WTC11 (cell line): ENCODE data around the gene DPP7. TPM values are rescaled to one million over a fixed set of nuclear protein-coding genes. Genes with fewer than 3 reads are reported as not detected.

Experiments used
- ATAC-seq: fragments of 200-7000 bp; cut with Tn5 transposase; 2 replicates; pipeline ENCODE4 v1.10.0; 2021; ENCODE audit warnings: mild to moderate bottlenecking, moderate library complexity
- CTCF ChIA-PET: fragments of 300-600 bp; sonication (Branson Sonifier 250); formaldehyde crosslinking; loops from one replicate; lab custom pipeline; 2021; ENCODE audit warnings: antibody characterized with exemption; lab: Charles Lee
- POLR2A ChIA-PET: fragments of 350-600 bp; sonication (Branson Sonifier 250); formaldehyde crosslinking; loops from one replicate; lab custom pipeline; 2021; ENCODE audit warnings: antibody characterized with exemption; lab: Charles Lee
- DNase-seq: peaks from one replicate; pipeline ENCODE4 v3.0.0; 2021; ENCODE audit warnings: low spot score
- H3K27ac Mint-ChIP-seq: 2 replicates; pipeline ENCODE4 v1.8.0; 2021; ENCODE audit warnings: mixed read lengths
- H3K27me3 Mint-ChIP-seq: 2 replicates; pipeline ENCODE4 v1.8.0; 2021; ENCODE audit warnings: low read depth, mild to moderate bottlenecking, moderate library complexity, mixed read lengths
- H3K36me3 Mint-ChIP-seq: 2 replicates; pipeline ENCODE4 v1.8.0; 2021; ENCODE audit warnings: mixed read lengths
- H3K4me1 Mint-ChIP-seq: 2 replicates; pipeline ENCODE4 v1.8.0; 2022; ENCODE audit warnings: mixed read lengths
- H3K4me3 Mint-ChIP-seq: 2 replicates; pipeline ENCODE4 v1.8.0; 2021; ENCODE audit warnings: mild to moderate bottlenecking, moderate library complexity, mixed read lengths
- H3K9me3 Mint-ChIP-seq: 2 replicates; pipeline ENCODE4 v1.8.0; 2021; ENCODE audit warnings: mixed read lengths
- EMX1 ChIP-seq: fragments of 250-450 bp; sonication (Bioruptor Pico); IDR thresholded peaks from 2 replicates; pipeline ENCODE4 v1.8.0; 2021; ENCODE audit warnings: mild to moderate bottlenecking
- FOXP1 ChIP-seq: sonication (generic); formaldehyde crosslinking; IDR thresholded peaks from 2 replicates; pipeline ENCODE4 v1.8.0; 2022; ENCODE audit warnings: missing genetic modification reagents, mild to moderate bottlenecking, moderate library complexity, borderline replicate concordance
- GRHL2 ChIP-seq: fragments of 250-450 bp; sonication (Bioruptor Pico); IDR thresholded peaks from 2 replicates; pipeline ENCODE4 v1.8.0; 2022; ENCODE audit warnings: mild to moderate bottlenecking, moderate library complexity; ENCODE audit not compliant: insufficient replicate concordance, severe bottlenecking
- NR1H2 ChIP-seq: sonication (generic); formaldehyde crosslinking; IDR thresholded peaks from 2 replicates; pipeline ENCODE4 v1.9.0; 2021; ENCODE audit warnings: mild to moderate bottlenecking, moderate library complexity, missing genetic modification reagents
- NR3C1 ChIP-seq: sonication (generic); formaldehyde crosslinking; conservative IDR thresholded peaks from 2 replicates; pipeline ENCODE4 v1.8.1; 2023; ENCODE audit warnings: low read depth, mild to moderate bottlenecking, missing genetic modification reagents
- OVOL2 ChIP-seq: fragments of 250-450 bp; sonication (Bioruptor Pico); IDR thresholded peaks from 2 replicates; pipeline ENCODE4 v1.9.0; 2021; ENCODE audit warnings: mild to moderate bottlenecking, borderline replicate concordance
- PRRX2 ChIP-seq: fragments of 250-450 bp; sonication (Bioruptor Pico); IDR thresholded peaks from 2 replicates; pipeline ENCODE4 v1.8.0; 2021; ENCODE audit warnings: mild to moderate bottlenecking
- TCF7 ChIP-seq: sonication (generic); formaldehyde crosslinking; IDR thresholded peaks from 2 replicates; pipeline ENCODE4 v1.8.0; 2022; ENCODE audit warnings: mild to moderate bottlenecking, low read depth, missing genetic modification reagents, moderate library complexity
- TP53 ChIP-seq: sonication (generic); formaldehyde crosslinking; IDR thresholded peaks from 2 replicates; pipeline ENCODE4 v1.8.1; 2023; ENCODE audit warnings: mild to moderate bottlenecking, missing genetic modification reagents
- ZNF121 ChIP-seq: sonication (generic); formaldehyde crosslinking; IDR thresholded peaks from 2 replicates; pipeline ENCODE4 v1.8.0; 2023; ENCODE audit warnings: missing genetic modification reagents
- ZNF232 ChIP-seq: sonication (generic); formaldehyde crosslinking; IDR thresholded peaks from 2 replicates; pipeline ENCODE4 v1.8.0; 2022; ENCODE audit warnings: mild to moderate bottlenecking, missing genetic modification reagents
- ZNF263 ChIP-seq: sonication (generic); formaldehyde crosslinking; IDR thresholded peaks from 2 replicates; pipeline ENCODE4 v1.8.1; 2022; ENCODE audit warnings: low read depth, mild to moderate bottlenecking, moderate library complexity, missing genetic modification reagents
- ZNF317 ChIP-seq: sonication (generic); formaldehyde crosslinking; IDR thresholded peaks from 2 replicates; pipeline ENCODE4 v1.8.1; 2023; ENCODE audit warnings: low read depth, mild to moderate bottlenecking, moderate library complexity, missing genetic modification reagents, borderline replicate concordance
- ZNF396 ChIP-seq: fragments of 250-450 bp; sonication (Bioruptor Pico); IDR thresholded peaks from 2 replicates; pipeline ENCODE4 v1.8.0; 2021; ENCODE audit warnings: mild to moderate bottlenecking, moderate library complexity, borderline replicate concordance
- total RNA-seq: library from RNA; stranded (reverse); gene quantifications from 3 replicates; pipeline ENCODE4 v1.2.3, GENCODE V29; 2021
- TF ChIP-seq, protein P1 (sequence below): sonication (generic); formaldehyde crosslinking; IDR thresholded peaks from 2 replicates; pipeline ENCODE4 v1.8.1; 2022; ENCODE audit warnings: low read depth, mild to moderate bottlenecking, moderate library complexity, missing genetic modification reagents, borderline replicate concordance
- TF ChIP-seq, protein P2 (sequence below): sonication (generic); formaldehyde crosslinking; IDR thresholded peaks from 2 replicates; pipeline ENCODE4 v1.8.0; 2022; ENCODE audit warnings: mild to moderate bottlenecking, missing genetic modification reagents
- TF ChIP-seq, protein P3 (sequence below): sonication (generic); formaldehyde crosslinking; IDR thresholded peaks from 2 replicates; pipeline ENCODE4 v1.8.1; 2023; ENCODE audit warnings: mild to moderate bottlenecking, missing genetic modification reagents
- TF ChIP-seq, protein P4 (sequence below): sonication (generic); formaldehyde crosslinking; IDR thresholded peaks from 2 replicates; pipeline ENCODE4 v1.8.0; 2023; ENCODE audit warnings: missing genetic modification reagents, mild to moderate bottlenecking, borderline replicate concordance
- TF ChIP-seq, protein P5 (sequence below): sonication (generic); formaldehyde crosslinking; IDR thresholded peaks from 2 replicates; pipeline ENCODE4 v1.8.0; 2022; ENCODE audit warnings: mild to moderate bottlenecking, missing genetic modification reagents
- TF ChIP-seq, protein P6 (sequence below): sonication (generic); formaldehyde crosslinking; IDR thresholded peaks from 2 replicates; pipeline ENCODE4 v1.8.0; 2022; ENCODE audit warnings: mild to moderate bottlenecking, missing genetic modification reagents

DPP7 gene
- total RNA-seq, 1 experiment from 2014 or later = 38.9 TPM

DNA sequence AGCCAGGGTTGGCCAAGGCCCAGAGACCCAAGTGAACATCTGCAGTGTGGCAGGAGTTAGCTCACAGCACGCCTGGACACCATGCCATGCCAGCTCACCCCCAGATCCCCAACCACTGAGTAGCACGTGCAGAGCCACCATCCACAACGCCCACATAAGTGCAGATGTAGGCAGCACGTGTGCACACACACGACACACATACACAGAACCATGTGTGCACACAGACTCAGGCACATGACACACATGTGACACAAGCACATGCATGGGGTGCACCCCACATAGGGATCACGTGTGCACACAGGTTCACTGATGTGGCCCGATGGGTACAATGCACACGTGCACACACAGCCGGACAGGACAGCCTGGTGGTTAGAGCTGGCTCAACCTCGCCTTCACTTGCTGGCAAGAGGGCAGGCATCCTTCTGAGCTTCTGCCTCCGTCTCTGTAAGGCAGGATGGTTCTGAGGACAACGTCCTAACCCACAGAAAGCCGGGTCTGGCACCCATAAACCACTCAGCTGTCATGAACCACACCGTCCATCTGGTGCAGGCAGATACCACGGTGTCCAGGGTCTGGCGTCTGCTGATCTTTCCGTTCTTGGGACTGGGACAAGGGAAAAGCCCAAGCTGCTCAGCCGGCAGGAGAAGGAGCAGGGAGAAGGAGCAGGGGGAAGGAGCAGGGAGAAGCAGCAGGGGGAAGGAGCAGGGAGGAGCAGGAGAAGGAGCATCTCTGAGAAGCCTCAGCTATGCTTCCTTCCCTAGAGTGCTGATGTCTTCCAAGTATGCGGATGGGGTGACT is 43.3 kb upstream of the DPP7 start:
- CTCF ChIA-PET = interaction anchor here (0.8 to 1.8 kb wide), 10 partner anchors 18 to 180 kb away, joined by 3 to 15 read pairs (median 6); partner anchors contain the start of gene NPDC1
- POLR2A ChIA-PET = interaction anchor here (1.0 kb wide), 1 partner anchor 28 kb away, joined by 7 read pairs; no protein-coding TSS in a partner anchor
- no peaks in the 10 kb centered on the region for H3K9me3 Mint-ChIP-seq
- peaks cover 74% of the 10 kb centered on the region for H3K27me3 Mint-ChIP-seq
- DNase-seq (no peak), ATAC-seq (no peak)
- TF ChIP-seq, protein P1, sequence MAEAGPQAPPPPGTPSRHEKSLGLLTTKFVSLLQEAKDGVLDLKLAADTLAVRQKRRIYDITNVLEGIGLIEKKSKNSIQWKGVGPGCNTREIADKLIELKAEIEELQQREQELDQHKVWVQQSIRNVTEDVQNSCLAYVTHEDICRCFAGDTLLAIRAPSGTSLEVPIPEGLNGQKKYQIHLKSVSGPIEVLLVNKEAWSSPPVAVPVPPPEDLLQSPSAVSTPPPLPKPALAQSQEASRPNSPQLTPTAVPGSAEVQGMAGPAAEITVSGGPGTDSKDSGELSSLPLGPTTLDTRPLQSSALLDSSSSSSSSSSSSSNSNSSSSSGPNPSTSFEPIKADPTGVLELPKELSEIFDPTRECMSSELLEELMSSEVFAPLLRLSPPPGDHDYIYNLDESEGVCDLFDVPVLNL (CRISPR knock-in tag) = no peak
- TF ChIP-seq, protein P2, sequence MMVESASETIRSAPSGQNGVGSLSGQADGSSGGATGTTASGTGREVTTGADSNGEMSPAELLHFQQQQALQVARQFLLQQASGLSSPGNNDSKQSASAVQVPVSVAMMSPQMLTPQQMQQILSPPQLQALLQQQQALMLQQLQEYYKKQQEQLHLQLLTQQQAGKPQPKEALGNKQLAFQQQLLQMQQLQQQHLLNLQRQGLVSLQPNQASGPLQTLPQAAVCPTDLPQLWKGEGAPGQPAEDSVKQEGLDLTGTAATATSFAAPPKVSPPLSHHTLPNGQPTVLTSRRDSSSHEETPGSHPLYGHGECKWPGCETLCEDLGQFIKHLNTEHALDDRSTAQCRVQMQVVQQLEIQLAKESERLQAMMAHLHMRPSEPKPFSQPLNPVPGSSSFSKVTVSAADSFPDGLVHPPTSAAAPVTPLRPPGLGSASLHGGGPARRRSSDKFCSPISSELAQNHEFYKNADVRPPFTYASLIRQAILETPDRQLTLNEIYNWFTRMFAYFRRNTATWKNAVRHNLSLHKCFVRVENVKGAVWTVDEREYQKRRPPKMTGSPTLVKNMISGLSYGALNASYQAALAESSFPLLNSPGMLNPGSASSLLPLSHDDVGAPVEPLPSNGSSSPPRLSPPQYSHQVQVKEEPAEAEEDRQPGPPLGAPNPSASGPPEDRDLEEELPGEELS (CRISPR knock-in tag) = no peak
- no peak for TF ChIP-seq GRHL2 (CRISPR knock-in tag)
- no peak for TF ChIP-seq NR1H2 (CRISPR knock-in tag)
- no peak for TF ChIP-seq FOXP1 (CRISPR knock-in tag)
- TF ChIP-seq, protein P3, sequence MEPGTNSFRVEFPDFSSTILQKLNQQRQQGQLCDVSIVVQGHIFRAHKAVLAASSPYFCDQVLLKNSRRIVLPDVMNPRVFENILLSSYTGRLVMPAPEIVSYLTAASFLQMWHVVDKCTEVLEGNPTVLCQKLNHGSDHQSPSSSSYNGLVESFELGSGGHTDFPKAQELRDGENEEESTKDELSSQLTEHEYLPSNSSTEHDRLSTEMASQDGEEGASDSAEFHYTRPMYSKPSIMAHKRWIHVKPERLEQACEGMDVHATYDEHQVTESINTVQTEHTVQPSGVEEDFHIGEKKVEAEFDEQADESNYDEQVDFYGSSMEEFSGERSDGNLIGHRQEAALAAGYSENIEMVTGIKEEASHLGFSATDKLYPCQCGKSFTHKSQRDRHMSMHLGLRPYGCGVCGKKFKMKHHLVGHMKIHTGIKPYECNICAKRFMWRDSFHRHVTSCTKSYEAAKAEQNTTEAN (CRISPR knock-in tag) = no peak
- TF ChIP-seq, protein P4, sequence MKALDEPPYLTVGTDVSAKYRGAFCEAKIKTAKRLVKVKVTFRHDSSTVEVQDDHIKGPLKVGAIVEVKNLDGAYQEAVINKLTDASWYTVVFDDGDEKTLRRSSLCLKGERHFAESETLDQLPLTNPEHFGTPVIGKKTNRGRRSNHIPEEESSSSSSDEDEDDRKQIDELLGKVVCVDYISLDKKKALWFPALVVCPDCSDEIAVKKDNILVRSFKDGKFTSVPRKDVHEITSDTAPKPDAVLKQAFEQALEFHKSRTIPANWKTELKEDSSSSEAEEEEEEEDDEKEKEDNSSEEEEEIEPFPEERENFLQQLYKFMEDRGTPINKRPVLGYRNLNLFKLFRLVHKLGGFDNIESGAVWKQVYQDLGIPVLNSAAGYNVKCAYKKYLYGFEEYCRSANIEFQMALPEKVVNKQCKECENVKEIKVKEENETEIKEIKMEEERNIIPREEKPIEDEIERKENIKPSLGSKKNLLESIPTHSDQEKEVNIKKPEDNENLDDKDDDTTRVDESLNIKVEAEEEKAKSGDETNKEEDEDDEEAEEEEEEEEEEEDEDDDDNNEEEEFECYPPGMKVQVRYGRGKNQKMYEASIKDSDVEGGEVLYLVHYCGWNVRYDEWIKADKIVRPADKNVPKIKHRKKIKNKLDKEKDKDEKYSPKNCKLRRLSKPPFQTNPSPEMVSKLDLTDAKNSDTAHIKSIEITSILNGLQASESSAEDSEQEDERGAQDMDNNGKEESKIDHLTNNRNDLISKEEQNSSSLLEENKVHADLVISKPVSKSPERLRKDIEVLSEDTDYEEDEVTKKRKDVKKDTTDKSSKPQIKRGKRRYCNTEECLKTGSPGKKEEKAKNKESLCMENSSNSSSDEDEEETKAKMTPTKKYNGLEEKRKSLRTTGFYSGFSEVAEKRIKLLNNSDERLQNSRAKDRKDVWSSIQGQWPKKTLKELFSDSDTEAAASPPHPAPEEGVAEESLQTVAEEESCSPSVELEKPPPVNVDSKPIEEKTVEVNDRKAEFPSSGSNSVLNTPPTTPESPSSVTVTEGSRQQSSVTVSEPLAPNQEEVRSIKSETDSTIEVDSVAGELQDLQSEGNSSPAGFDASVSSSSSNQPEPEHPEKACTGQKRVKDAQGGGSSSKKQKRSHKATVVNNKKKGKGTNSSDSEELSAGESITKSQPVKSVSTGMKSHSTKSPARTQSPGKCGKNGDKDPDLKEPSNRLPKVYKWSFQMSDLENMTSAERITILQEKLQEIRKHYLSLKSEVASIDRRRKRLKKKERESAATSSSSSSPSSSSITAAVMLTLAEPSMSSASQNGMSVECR (CRISPR knock-in tag) = no peak
- TF ChIP-seq PRRX2 = no peak
- no peak for TF ChIP-seq NR3C1 (CRISPR knock-in tag)
- TF ChIP-seq EMX1 = no peak
- TF ChIP-seq ZNF232 = no peak
- no peak for TF ChIP-seq ZNF396 (CRISPR knock-in tag)
- no peak for TF ChIP-seq ZNF263 (CRISPR knock-in tag)
- TF ChIP-seq, protein P5, sequence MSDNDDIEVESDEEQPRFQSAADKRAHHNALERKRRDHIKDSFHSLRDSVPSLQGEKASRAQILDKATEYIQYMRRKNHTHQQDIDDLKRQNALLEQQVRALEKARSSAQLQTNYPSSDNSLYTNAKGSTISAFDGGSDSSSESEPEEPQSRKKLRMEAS (CRISPR knock-in tag) = no peak
- TF ChIP-seq OVOL2 = no peak
- TF ChIP-seq ZNF121 (CRISPR knock-in tag) = no peak
- no peak for TF ChIP-seq TCF7 (CRISPR knock-in tag)
- no peak for TF ChIP-seq ZNF317 (CRISPR knock-in tag)
- TF ChIP-seq TP53 (CRISPR knock-in tag) = no peak
- TF ChIP-seq, protein P6, sequence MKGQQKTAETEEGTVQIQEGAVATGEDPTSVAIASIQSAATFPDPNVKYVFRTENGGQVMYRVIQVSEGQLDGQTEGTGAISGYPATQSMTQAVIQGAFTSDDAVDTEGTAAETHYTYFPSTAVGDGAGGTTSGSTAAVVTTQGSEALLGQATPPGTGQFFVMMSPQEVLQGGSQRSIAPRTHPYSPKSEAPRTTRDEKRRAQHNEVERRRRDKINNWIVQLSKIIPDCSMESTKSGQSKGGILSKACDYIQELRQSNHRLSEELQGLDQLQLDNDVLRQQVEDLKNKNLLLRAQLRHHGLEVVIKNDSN (CRISPR knock-in tag) = no peak
- H3K4me1 Mint-ChIP-seq = no peaks in the 10 kb centered on the region
- H3K36me3 Mint-ChIP-seq = no peaks in the 10 kb centered on the region
- H3K4me3 Mint-ChIP-seq = no peak overlapping the region
- no peak overlapping the region for H3K27ac Mint-ChIP-seq
